ENCODE data around the gene LRRTM2.
"Not testable (repeated sequence)": the region's sequence is repeated elsewhere in the genome, so short reads cannot be mapped to it uniquely, and the experiment has no call there.

The LRRTM2 gene

GRCh38 chr5:138834853-138835252 is 40.3 kb downstream of the LRRTM2 start:
- not testable (repeated sequence) for DNase-seq

- DNase-seq: no peak
These were observed 41.2 kb downstream of the LRRTM2 start for GRCh38 chr5:138833726-138834480.

GRCh38 chr5:138833080-138833479 is 42.1 kb downstream of the LRRTM2 start:
- no peak for DNase-seq

- DNase-seq: no peak
These were observed 42.9 kb downstream of the LRRTM2 start for GRCh38 chr5:138832218-138832617.

GRCh38 chr5:138831703-138832102 is 43.4 kb downstream of the LRRTM2 start:
- no peak for DNase-seq

GRCh38 chr5:138829341-138829740 is 45.8 kb downstream of the LRRTM2 start:
- no peak for DNase-seq

- no peak for DNase-seq
These were observed 46.6 kb downstream of the LRRTM2 start for GRCh38 chr5:138828556-138828955.

- peak in 1 of 2 donors; percentile 3 for DNase-seq
These were observed 49.9 kb downstream of the LRRTM2 start for GRCh38 chr5:138824924-138825863.

- DNase-seq: no peak
These were observed 50.6 kb downstream of the LRRTM2 start for GRCh38 chr5:138824516-138824915.

GRCh38 chr5:138820695-138821094 is 54.4 kb downstream of the LRRTM2 start:
- DNase-seq: no peak

- no peak for DNase-seq
These were observed 56.1 kb downstream of the LRRTM2 start for GRCh38 chr5:138819081-138819480.

Measured in CD4-positive, alpha-beta T cell treated with Interleukin-1 beta for 1 hour (primary cell).